ENCODE data around the gene FXYD3.

The FXYD3 gene

DNA sequence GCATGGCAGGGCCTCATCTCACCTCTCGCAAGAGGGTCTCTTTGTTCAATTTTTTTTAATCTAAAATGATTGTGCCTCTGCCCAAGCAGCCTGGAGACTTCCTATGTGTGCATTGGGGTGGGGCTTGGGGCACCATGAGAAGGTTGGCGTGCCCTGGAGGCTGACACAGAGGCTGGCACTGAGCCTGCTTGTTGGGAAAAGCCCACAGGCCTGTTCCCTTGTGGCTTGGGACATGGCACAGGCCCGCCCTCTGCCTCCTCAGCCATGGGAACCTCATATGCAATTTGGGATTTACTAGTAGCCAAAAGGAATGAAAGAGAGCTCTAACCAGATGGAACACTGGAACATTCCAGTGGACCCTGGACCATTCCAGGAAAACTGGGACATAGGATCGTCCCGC lies 8.0 kb downstream of the FXYD3 start:
- TF ChIP-seq, protein P1, sequence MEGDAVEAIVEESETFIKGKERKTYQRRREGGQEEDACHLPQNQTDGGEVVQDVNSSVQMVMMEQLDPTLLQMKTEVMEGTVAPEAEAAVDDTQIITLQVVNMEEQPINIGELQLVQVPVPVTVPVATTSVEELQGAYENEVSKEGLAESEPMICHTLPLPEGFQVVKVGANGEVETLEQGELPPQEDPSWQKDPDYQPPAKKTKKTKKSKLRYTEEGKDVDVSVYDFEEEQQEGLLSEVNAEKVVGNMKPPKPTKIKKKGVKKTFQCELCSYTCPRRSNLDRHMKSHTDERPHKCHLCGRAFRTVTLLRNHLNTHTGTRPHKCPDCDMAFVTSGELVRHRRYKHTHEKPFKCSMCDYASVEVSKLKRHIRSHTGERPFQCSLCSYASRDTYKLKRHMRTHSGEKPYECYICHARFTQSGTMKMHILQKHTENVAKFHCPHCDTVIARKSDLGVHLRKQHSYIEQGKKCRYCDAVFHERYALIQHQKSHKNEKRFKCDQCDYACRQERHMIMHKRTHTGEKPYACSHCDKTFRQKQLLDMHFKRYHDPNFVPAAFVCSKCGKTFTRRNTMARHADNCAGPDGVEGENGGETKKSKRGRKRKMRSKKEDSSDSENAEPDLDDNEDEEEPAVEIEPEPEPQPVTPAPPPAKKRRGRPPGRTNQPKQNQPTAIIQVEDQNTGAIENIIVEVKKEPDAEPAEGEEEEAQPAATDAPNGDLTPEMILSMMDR (IDR thresholded peaks at IDR 0.05; ENCODE audit: insufficient read depth, low read depth, low read length, missing control alignments) = no peak
- DNase-seq (ENCODE audit: low read depth) = peak; percentile 74
- H3K4me3 ChIP-seq (ENCODE audit: low read length) = no peak overlapping the region

DNA sequence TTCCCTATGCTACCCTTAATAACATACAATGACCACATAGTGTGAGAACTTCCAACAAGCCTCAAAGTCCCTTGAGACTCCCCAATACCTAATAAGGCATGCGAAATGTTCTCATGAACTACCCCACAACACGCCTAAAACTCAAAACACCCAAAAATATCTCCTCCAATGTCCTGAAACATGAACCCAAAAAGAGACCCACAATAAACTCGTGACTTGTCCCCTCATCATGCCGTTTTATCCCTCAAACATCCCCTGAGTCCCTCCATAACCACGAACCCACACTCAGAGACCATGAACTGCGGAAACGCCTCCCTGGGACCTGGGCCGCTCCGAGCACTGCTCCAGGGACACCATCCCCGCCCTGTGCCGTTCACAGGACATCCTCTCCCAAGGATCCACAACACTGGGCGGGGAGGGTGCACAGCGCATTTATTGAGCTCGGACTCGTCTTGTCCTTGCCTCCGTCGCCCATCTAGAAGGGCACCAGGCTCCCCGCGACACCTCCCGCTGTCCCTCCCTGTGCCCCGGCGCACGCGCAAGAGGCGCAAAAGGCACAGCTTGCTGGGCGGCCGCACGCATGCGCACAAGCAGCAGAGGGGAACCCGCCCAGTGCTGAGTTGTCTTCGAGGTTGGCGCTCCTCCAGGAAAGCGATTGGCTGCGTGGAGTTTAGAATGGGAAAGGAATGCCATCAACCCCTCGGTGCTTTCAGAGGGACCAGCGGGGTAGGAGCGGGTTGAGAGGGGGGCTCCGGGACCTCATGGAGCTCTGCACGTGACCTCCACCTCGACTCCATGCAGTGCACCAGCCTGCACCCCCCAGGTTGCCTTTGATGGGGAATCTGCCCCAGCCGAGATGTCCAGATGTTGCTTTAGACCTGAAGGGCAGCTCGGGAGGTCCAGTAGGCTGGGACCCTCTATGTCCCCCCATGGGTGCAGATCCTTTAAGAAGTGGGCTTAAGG lies 8.8 kb downstream of the FXYD3 start:
- DNase-seq (ENCODE audit: low read depth) = peak; percentile 92
- H3K4me3 ChIP-seq (ENCODE audit: low read length) = peak overlapping the region; percentile 9
- TF ChIP-seq, protein P1 (IDR thresholded peaks at IDR 0.05; ENCODE audit: insufficient read depth, low read depth, low read length, missing control alignments) = no peak

DNA sequence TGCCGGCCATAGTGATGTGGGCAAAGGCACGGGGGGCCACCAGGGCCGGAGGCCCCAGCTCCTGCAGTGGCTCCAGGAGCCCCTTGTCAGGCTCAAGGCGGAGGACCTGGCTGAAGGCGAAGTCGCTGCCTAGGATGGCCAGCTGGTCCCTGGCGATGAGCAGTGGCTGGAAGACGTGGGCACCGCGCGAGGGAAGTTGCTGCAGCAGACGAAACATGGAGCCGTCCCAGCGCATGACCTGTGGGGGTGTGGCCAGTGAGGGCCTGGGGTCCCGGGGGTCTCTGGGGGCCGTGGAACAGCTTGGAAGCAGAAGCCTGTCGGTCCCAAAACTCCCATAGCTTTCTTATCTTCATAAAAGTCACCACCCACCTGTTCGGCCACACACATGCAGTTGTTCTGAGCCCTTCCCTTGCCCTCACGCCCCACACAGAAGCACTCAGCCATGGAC lies 9.7 kb downstream of the FXYD3 start:
- H3K4me3 ChIP-seq (ENCODE audit: low read length) = no peak overlapping the region
- DNase-seq (ENCODE audit: low read depth) = no peak
- TF ChIP-seq, protein P1 (IDR thresholded peaks at IDR 0.05; ENCODE audit: insufficient read depth, low read depth, low read length, missing control alignments) = no peak

DNA sequence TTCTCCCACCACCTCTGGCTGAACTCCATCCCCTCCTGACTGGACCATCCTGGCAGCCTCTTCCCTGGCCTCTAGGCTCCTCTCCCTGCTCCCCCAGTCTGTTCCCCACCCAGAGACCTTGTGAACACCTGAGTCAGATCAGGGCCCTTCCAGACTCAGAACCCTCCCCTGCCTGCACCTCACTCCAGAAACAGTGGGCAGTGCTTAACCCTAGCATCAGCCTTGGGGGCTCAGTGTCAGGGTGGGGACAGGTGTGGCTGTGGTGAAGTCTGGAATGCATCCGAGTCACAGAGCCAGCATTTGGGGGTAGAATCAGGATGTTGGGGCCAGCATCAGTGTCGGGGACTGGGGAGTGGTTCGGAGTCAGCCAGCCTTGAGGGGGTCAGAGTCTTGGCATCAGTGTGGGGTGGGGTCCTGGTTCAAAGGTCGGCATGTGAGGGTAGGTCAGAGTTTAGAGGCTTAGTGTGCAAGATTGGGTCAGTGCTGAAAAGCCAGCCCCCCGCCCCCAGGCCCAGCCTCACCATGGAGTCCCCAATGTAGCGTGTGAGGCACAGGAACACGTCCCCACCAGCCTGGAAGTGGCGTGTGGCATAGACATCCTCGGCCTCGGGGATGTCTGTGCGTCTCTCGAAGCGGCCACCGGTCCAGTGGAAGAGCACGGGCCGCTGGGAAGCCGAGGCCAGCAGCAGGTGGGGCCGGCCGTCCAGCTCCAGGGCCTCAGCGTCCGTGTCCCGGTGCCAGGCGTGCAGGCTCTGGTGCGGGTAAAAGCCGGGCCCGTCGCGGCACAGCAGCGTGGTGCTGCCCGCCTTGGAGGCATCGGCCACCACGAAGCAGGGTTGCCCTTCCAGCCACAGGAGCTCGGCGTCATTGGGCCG lies 10.4 kb downstream of the FXYD3 start:
- DNase-seq (ENCODE audit: low read depth) = no peak
- no peak overlapping the region for H3K4me3 ChIP-seq (ENCODE audit: low read length)

DNA sequence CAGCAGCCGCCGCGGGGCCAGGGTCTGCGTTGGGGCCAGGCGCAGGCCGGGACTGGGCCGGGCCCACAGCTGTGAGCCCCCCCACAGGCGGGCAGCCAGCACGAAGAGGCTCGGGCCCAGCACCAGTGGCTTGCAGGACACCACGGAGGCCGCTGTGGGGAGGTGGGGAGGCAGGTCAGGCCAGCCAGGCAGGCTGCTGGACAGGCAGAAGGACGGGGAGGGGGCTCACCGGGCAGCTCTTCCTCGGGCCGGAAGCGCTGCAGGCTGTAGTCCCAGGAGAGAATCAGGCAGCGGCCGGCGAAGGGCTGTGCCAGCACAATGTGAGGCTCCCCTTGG lies 11.0 kb downstream of the FXYD3 start:
- DNase-seq (ENCODE audit: low read depth) = no peak
- H3K4me3 ChIP-seq (ENCODE audit: low read length) = no peak overlapping the region
- TF ChIP-seq, protein P1 (IDR thresholded peaks at IDR 0.05; ENCODE audit: insufficient read depth, low read depth, low read length, missing control alignments) = no peak

More for the DNA sequence above, 10.4 kb downstream of the FXYD3 start:
- TF ChIP-seq, protein P1 (IDR thresholded peaks at IDR 0.05; ENCODE audit: insufficient read depth, low read depth, low read length, missing control alignments) = no peak

DNA sequence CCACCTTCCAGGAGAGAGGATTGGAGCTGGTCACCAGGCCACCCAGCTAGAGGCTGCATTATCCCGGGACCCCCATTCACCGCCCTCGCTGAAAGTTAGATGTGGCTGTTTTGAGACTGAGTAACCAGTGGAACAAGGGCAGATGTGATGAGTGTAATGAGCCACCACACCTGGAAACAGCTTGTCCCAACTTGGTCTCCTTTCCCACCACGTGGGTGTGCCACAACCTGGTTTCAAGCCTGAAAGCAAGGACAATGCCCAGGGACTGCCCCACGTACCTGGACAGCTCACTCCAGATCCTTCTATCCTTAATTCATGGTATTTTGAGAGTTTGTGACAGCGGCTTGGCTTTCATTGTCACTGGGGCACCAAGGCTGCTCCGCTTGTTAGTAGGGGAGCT lies 12.2 kb downstream of the FXYD3 start:
- peak; percentile 80 for DNase-seq (ENCODE audit: low read depth)
- H3K4me3 ChIP-seq (ENCODE audit: low read length) = no peak overlapping the region
- TF ChIP-seq, protein P1 (IDR thresholded peaks at IDR 0.05; ENCODE audit: insufficient read depth, low read depth, low read length, missing control alignments) = no peak
